OCI-LY3 (cell line): ENCODE measurements around the gene HELZ.

Experiments
- EZH2phosphoT487 ChIP-seq: fragments of 200-600 bp; shearing (Covaris generic); IDR thresholded peaks from 2 replicates; pipeline ENCODE4 v1.6.1; 2018; ENCODE audit warnings: antibody characterized with exemption, mixed run types, low read depth
- TF ChIP-seq, protein P1 (sequence below): fragments of 200-600, 300-600 bp; sonication (generic); IDR thresholded peaks from 2 replicates; pipeline ENCODE4 v1.5.1; 2014; ENCODE audit warnings: antibody characterized with exemption, low read length, low read depth

DNA sequence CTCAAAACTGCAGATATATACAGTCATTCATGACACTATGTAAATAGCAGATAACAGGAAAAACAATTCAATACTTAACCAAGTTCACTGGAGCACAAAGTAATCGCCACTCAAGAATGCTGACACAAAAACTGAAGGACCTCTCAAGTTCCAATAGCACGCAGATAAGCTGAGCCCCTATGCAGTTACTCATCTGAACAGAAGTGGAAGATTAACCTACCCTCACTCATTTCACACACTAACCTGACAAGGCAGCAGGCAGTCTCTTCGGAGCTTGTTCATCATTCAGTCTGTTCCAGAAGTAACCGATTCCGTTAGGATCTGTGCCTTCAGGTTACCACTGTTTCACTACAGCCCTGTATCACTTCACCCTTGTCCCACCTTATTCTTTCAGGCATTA lies 6.0 kb downstream of the HELZ start:
- TF ChIP-seq, protein P1, sequence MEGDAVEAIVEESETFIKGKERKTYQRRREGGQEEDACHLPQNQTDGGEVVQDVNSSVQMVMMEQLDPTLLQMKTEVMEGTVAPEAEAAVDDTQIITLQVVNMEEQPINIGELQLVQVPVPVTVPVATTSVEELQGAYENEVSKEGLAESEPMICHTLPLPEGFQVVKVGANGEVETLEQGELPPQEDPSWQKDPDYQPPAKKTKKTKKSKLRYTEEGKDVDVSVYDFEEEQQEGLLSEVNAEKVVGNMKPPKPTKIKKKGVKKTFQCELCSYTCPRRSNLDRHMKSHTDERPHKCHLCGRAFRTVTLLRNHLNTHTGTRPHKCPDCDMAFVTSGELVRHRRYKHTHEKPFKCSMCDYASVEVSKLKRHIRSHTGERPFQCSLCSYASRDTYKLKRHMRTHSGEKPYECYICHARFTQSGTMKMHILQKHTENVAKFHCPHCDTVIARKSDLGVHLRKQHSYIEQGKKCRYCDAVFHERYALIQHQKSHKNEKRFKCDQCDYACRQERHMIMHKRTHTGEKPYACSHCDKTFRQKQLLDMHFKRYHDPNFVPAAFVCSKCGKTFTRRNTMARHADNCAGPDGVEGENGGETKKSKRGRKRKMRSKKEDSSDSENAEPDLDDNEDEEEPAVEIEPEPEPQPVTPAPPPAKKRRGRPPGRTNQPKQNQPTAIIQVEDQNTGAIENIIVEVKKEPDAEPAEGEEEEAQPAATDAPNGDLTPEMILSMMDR: no peak
- no peak for TF ChIP-seq EZH2phosphoT487
